ENCODE data around the gene NCOR2.

DNA sequence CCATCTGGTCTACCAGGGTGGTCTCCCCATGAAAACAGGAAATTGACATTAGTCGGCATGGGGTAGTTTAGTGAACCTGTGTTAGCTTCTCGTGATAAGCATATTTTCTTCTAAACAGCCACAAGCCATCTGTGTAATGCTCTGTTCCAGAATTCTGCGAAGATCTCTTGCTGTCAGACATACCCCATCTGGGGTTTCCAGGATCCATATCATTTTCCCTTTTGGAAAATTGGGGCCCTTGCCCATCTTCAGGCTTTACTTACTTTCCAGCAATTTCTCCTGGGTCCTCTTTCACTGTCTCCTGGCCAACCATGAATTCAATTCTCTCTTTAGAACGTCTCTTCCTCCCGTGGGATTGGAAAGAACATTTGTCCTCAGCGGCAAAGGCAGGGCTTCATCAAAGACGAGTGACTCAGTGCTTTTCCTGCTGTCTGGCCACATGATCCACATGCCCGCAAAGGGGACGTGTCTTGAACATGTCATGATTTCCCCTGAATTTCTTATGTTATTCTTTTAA lies 21.4 kb upstream of the NCOR2 start:
- TF ChIP-seq SUZ12 (IDR thresholded peaks at IDR 0.05; ENCODE audit: extremely low read depth, insufficient read depth, insufficient read length) = no peak
- no peak for TF ChIP-seq ZNF274 (IDR thresholded peaks at IDR 0.05; ENCODE audit: low read depth, low read length)
